Cardiac fibroblast (primary cell): ENCODE results near the gene TMEM167A.

Experiments used
- DNase-seq, 2 donors: peaks; one replicate each; pipeline versions ENCODE4 v3.0.0 to v3.0.0-alpha.2; 2010; ENCODE audit warnings: low read depth in 2 of 2
- H3K4me3 ChIP-seq, 2 donors: replicated peaks in 1 of 2; 1 replicate in 1 of 2; 2 replicates in 1 of 2; pipeline ENCODE4 v1.5.1; 2011; ENCODE audit warnings: low read depth in 2 of 2, low read length in 2 of 2, mild to moderate bottlenecking in 2 of 2, moderate library complexity in 1 of 2
- CTCF ChIP-seq: IDR thresholded peaks from one replicate; pipeline ENCODE4 v1.5.1; 2011; ENCODE audit warnings: low read depth, mild to moderate bottlenecking, low read length, inconsistent platforms

The TMEM167A gene

GRCh38 chr5:83038924-83039323 lies 38.3 kb downstream of the TMEM167A start:
- H3K4me3 ChIP-seq: no peak overlapping the region
- no peak for TF ChIP-seq CTCF
- no peak for DNase-seq

- peak in 1 of 2 donors; percentile 18 for DNase-seq
- no peak overlapping the region for H3K4me3 ChIP-seq
- no peak for TF ChIP-seq CTCF
Observed at GRCh38 chr5:83036991-83037575, 40.1 kb downstream of the TMEM167A start.

GRCh38 chr5:83035373-83036100 lies 41.7 kb downstream of the TMEM167A start:
- DNase-seq: peak in 1 of 2 donors; percentile 42
- TF ChIP-seq CTCF: no peak
- H3K4me3 ChIP-seq: no peak overlapping the region

- H3K4me3 ChIP-seq: no peak overlapping the region
- DNase-seq: no peak
- no peak for TF ChIP-seq CTCF
Observed at GRCh38 chr5:83034528-83035207, 42.5 kb downstream of the TMEM167A start.

- no peak for DNase-seq
- TF ChIP-seq CTCF: no peak
Observed at GRCh38 chr5:83034036-83034435, 43.2 kb downstream of the TMEM167A start.

GRCh38 chr5:83031381-83031780 lies 45.8 kb downstream of the TMEM167A start:
- H3K4me3 ChIP-seq: no peak overlapping the region
- DNase-seq: no peak
- TF ChIP-seq CTCF: no peak

More at GRCh38 chr5:83034036-83034435, 43.2 kb downstream of the TMEM167A start:
- no peak overlapping the region for H3K4me3 ChIP-seq
